ENCODE measurements around the gene COMMD1. TPM values are rescaled to one million over a fixed set of nuclear protein-coding genes. Genes with fewer than 3 reads are reported as not detected.

The COMMD1 gene
- total RNA-seq, 1 donor from 2014 or later = 39.7 TPM

GRCh38 chr2:62010632-62011256, 105.3 kb downstream of the COMMD1 start:
- no peak for DNase-seq (ENCODE audit: extremely low spot score, unreplicated experiment)
- H3K27ac Mint-ChIP-seq (ENCODE audit: unreplicated experiment) = no peak overlapping the region
- no peak overlapping the region for H3K4me3 Mint-ChIP-seq (ENCODE audit: unreplicated experiment)

GRCh38 chr2:62013641-62014040, 108.2 kb downstream of the COMMD1 start:
- peaks cover 3% of the 10 kb centered on the region for H3K36me3 Mint-ChIP-seq (ENCODE audit: unreplicated experiment)
- peaks cover 20% of the 10 kb centered on the region for H3K4me1 Mint-ChIP-seq (ENCODE audit: unreplicated experiment)
- peak overlapping the region; percentile 65 for H3K27ac Mint-ChIP-seq (ENCODE audit: unreplicated experiment)
- no peak for TF ChIP-seq CTCF (IDR thresholded peaks at IDR 0.05)
- no peaks in the 10 kb centered on the region for H3K27me3 Mint-ChIP-seq (ENCODE audit: unreplicated experiment)
- DNase-seq (ENCODE audit: extremely low spot score, unreplicated experiment) = no peak
- H3K4me3 Mint-ChIP-seq (ENCODE audit: unreplicated experiment) = no peak overlapping the region
- H3K9me3 Mint-ChIP-seq (ENCODE audit: unreplicated experiment) = no peaks in the 10 kb centered on the region

More at GRCh38 chr2:62010632-62011256, 105.3 kb downstream of the COMMD1 start:
- Mint-ChIP-seq H3K27me3 (ENCODE audit: unreplicated experiment) (no peaks in the 10 kb centered on the region), H3K4me1 (ENCODE audit: unreplicated experiment) (peaks cover 20% of the 10 kb centered on the region), H3K36me3 (ENCODE audit: unreplicated experiment) (no peaks in the 10 kb centered on the region), H3K9me3 (ENCODE audit: unreplicated experiment) (no peaks in the 10 kb centered on the region)
- TF ChIP-seq CTCF (IDR thresholded peaks at IDR 0.05) = no peak

GRCh38 chr2:62014102-62014501, 108.6 kb downstream of the COMMD1 start:
- Mint-ChIP-seq H3K27ac (ENCODE audit: unreplicated experiment) (peak overlapping the region; percentile 65), H3K27me3 (ENCODE audit: unreplicated experiment) (no peaks in the 10 kb centered on the region), H3K4me3 (ENCODE audit: unreplicated experiment) (no peak overlapping the region), H3K9me3 (ENCODE audit: unreplicated experiment) (no peaks in the 10 kb centered on the region), H3K36me3 (ENCODE audit: unreplicated experiment) (peaks cover 3% of the 10 kb centered on the region), H3K4me1 (ENCODE audit: unreplicated experiment) (peaks cover 20% of the 10 kb centered on the region)
- DNase-seq (ENCODE audit: extremely low spot score, unreplicated experiment) = no peak
- peak; percentile 51 for TF ChIP-seq CTCF (IDR thresholded peaks at IDR 0.05)

- H3K36me3 Mint-ChIP-seq (ENCODE audit: unreplicated experiment) = peaks cover 7% of the 10 kb centered on the region
- DNase-seq (ENCODE audit: extremely low spot score, unreplicated experiment) = no peak
These were observed 111.5 kb downstream of the COMMD1 start for GRCh38 chr2:62016957-62017356.

GRCh38 chr2:62029910-62030309, 124.4 kb downstream of the COMMD1 start:
- no peak for TF ChIP-seq CTCF (IDR thresholded peaks at IDR 0.05)
- no peak overlapping the region for H3K27ac Mint-ChIP-seq (ENCODE audit: unreplicated experiment)
- no peaks in the 10 kb centered on the region for H3K27me3 Mint-ChIP-seq (ENCODE audit: unreplicated experiment)
- no peak for DNase-seq (ENCODE audit: extremely low spot score, unreplicated experiment)
- H3K36me3 Mint-ChIP-seq (ENCODE audit: unreplicated experiment) = no peaks in the 10 kb centered on the region
- H3K4me3 Mint-ChIP-seq (ENCODE audit: unreplicated experiment) = no peak overlapping the region
- peaks cover 1% of the 10 kb centered on the region for H3K4me1 Mint-ChIP-seq (ENCODE audit: unreplicated experiment)
- H3K9me3 Mint-ChIP-seq (ENCODE audit: unreplicated experiment) = no peaks in the 10 kb centered on the region

More at GRCh38 chr2:62016957-62017356, 111.5 kb downstream of the COMMD1 start:
- TF ChIP-seq CTCF (IDR thresholded peaks at IDR 0.05) = no peak
- Mint-ChIP-seq H3K4me1 (ENCODE audit: unreplicated experiment) (peaks cover 17% of the 10 kb centered on the region), H3K9me3 (ENCODE audit: unreplicated experiment) (no peaks in the 10 kb centered on the region), H3K4me3 (ENCODE audit: unreplicated experiment) (no peak overlapping the region), H3K27me3 (ENCODE audit: unreplicated experiment) (no peaks in the 10 kb centered on the region), H3K27ac (ENCODE audit: unreplicated experiment) (no peak overlapping the region)

All from osteocyte (in vitro differentiated cells).